ENCODE results near the gene IGSF3.

DNA sequence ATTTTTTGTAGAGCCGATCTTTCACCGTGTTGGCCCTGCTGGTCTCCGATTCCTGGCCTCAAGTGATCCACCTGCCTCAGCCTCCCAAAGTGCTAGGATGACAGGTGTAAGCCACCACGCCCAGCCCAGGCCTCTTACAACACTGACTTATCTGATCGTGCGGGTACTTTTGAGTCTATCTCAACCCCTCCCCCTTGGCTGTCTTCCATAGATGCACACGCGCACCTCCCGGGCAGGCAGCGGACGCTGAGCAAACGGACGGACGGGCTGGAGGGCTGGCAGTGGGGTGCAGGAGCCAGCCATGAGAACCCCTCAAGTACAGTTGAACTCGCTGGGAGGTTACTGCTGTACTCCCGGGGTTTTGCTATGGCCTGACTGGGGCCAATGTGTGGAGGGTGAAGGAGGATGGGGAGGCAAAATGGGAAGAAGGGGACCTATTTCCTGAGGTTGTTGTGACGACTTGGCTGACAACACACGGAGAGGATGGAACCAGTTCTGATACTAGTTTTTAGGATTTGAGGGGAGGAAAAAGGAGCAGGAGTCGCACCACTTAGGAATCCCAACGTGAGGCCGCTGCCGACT is 97.7 kb downstream of the IGSF3 start:
- TF ChIP-seq, protein P1, sequence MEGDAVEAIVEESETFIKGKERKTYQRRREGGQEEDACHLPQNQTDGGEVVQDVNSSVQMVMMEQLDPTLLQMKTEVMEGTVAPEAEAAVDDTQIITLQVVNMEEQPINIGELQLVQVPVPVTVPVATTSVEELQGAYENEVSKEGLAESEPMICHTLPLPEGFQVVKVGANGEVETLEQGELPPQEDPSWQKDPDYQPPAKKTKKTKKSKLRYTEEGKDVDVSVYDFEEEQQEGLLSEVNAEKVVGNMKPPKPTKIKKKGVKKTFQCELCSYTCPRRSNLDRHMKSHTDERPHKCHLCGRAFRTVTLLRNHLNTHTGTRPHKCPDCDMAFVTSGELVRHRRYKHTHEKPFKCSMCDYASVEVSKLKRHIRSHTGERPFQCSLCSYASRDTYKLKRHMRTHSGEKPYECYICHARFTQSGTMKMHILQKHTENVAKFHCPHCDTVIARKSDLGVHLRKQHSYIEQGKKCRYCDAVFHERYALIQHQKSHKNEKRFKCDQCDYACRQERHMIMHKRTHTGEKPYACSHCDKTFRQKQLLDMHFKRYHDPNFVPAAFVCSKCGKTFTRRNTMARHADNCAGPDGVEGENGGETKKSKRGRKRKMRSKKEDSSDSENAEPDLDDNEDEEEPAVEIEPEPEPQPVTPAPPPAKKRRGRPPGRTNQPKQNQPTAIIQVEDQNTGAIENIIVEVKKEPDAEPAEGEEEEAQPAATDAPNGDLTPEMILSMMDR (conservative IDR thresholded peaks at IDR 0.05; ENCODE audit: low read depth, low read length), result no peak
- TF ChIP-seq EZH2 (IDR thresholded peaks at IDR 0.05; ENCODE audit: borderline replicate concordance, low read depth, low read length, poor library complexity, severe bottlenecking), result no peak

Data from A673 (cell line).